Stimulated activated naive B cell treated with anti-CD40 and anti-IgM and Interleukin-4, amounts not matched to agents 10 μg/mL and 1 μg/mL and 100 μg/mL, for 72 hours (primary cell): Measurements from ENCODE around the gene CTAGE8.
"Not testable (repeated sequence)": the region's sequence is repeated elsewhere in the genome, so short reads cannot be mapped to it uniquely, and the experiment has no call there.

Experiments used
- ATAC-seq, 2 donors: fragments of 150-1000 bp; cut with Tn5 transposase; replicated peaks; 2 replicates each; pipeline ENCODE4 v1.10.0; 2021; ENCODE audit warnings: moderate library complexity in 1 of 2
- DNase-seq: peaks from one replicate; pipeline ENCODE4 v3.0.0; 2021
- H3K27ac Mint-ChIP-seq: one replicate; pipeline ENCODE4 v1.8.0; 2022; ENCODE audit warnings: mild to moderate bottlenecking, mixed read lengths
- H3K27me3 Mint-ChIP-seq, 2 donors: one replicate each; pipeline ENCODE4 v1.8.0; 2022; ENCODE audit warnings: mixed read lengths in 2 of 2
- H3K36me3 Mint-ChIP-seq, 2 donors: one replicate each; pipeline ENCODE4 v1.8.0; 2022; ENCODE audit warnings: mixed read lengths in 2 of 2, mild to moderate bottlenecking in 1 of 2
- H3K4me1 Mint-ChIP-seq, 2 donors: one replicate each; pipeline ENCODE4 v1.8.0; 2022; ENCODE audit warnings: mixed read lengths in 2 of 2, mild to moderate bottlenecking in 1 of 2
- H3K4me3 Mint-ChIP-seq, 2 donors: one replicate each; pipeline ENCODE4 v1.8.0; 2022; ENCODE audit warnings: mild to moderate bottlenecking in 2 of 2, mixed read lengths in 2 of 2, moderate library complexity in 1 of 2
- H3K9me3 Mint-ChIP-seq, 2 donors: one replicate each; pipeline ENCODE4 v1.8.0; 2022; ENCODE audit warnings: mixed read lengths in 2 of 2, mild to moderate bottlenecking in 1 of 2

CTAGE8 gene

DNA sequence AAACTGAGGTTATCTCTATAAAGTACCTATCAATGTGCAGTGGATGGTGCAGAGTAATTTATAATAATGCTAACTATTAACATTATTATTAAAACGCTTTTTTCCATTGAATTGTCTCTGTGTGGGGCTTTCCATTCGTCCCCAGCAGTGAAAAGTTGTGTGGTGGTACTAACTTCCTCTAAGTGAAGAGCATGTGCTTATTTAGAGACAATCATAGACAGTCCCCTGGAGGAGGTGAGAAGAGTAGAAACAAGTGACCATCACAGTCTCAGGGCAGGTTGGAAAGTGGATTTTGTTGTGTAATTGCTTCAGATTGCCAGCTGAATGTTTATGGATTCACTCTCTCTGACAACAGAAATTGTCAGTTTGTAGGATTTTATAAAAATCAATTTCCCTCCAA lies 38.1 kb downstream of the CTAGE8 start:
- H3K27ac Mint-ChIP-seq, H3K36me3 Mint-ChIP-seq, H3K4me3 Mint-ChIP-seq, H3K4me1 Mint-ChIP-seq, H3K27me3 Mint-ChIP-seq, H3K9me3 Mint-ChIP-seq, DNase-seq: not testable (repeated sequence)
- ATAC-seq, result peak; percentile 57 to 77

DNA sequence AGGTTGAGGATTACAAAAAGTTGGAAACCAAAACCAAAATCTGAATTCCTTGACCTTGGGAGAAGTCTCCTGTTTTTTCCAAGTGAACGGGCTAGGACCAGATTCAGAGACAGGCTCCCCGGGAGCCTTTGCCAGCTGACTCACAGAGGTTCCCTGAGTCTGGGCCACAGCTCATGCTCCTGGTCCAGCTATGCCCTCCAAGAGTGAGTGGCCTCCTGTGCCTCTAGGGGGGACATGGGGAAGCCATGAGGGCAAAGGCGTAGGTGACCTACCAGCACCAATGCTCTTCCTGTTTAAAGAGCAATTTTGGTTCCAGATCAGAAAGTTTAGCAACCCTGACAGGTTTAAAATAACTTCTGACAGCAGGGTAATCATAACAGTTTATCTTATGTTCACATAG lies 40.3 kb downstream of the CTAGE8 start:
- not testable (repeated sequence) for H3K9me3 Mint-ChIP-seq, H3K36me3 Mint-ChIP-seq, H3K27ac Mint-ChIP-seq, H3K27me3 Mint-ChIP-seq, H3K4me3 Mint-ChIP-seq, H3K4me1 Mint-ChIP-seq, DNase-seq
- peak; percentile 56 to 70 for ATAC-seq

DNA sequence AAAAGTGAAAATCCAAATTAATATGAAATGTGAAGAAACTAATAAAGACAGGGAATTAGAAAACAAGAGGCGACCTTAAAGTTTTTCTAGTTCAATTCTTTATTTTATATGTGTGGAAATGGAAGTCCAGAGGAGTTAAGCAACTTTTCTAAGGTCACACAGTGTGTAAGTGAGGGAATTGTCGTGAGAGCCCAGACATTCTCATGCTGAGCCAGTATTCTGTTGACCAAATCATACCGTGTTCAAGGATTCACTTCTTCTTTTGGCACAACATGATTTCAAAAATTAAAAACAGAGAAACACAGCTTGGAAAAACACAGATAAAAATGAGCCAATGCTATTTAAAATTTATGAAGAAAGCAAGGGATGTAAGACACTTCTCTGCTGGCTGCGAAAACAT lies 42.2 kb downstream of the CTAGE8 start:
- H3K9me3 Mint-ChIP-seq, H3K27me3 Mint-ChIP-seq, H3K36me3 Mint-ChIP-seq, ATAC-seq, DNase-seq, H3K4me3 Mint-ChIP-seq, H3K4me1 Mint-ChIP-seq, H3K27ac Mint-ChIP-seq: not testable (repeated sequence)

DNA sequence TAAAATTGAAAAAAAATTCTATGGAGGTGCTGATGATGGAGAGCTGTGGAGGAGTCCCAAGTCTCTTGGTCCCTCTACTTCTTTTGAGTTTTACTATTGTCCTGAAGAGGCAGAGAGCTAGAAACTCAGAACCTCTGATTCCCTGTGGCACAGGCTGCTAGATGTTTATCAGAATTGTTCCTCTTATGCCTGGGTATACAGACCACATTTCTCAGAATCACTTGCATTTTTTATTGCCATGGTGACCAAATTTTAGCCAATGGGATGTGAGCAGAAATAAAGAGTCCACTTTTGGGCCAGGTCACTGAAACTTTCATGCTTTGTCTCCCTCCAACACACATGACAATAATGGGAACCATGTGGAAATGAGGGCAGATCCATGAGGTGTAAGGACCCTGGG lies 45.4 kb downstream of the CTAGE8 start:
- H3K4me1 Mint-ChIP-seq, DNase-seq, H3K36me3 Mint-ChIP-seq, H3K4me3 Mint-ChIP-seq, H3K27ac Mint-ChIP-seq, H3K27me3 Mint-ChIP-seq, H3K9me3 Mint-ChIP-seq: not testable (repeated sequence)
- ATAC-seq, result peak; percentile 61 to 73

DNA sequence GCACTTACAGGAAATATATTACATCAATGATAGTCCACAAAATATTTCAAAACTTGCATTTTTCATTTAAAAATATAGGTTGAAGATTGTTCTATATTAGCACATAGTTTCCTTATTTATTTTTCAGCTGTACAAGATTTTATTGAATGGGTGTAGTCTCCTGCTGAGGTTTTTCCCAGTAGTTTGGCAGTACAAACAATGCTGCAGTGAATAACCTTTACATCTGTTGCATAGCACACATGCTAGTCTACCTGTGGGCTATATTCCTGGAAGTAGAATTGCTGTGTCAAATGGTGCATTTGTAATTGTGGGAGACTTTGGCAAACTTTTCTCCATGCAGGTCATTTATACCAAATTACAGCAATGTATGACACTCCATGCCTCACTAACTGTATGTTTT lies 48.6 kb downstream of the CTAGE8 start:
- not testable (repeated sequence) for H3K4me3 Mint-ChIP-seq, H3K36me3 Mint-ChIP-seq, H3K27me3 Mint-ChIP-seq, H3K27ac Mint-ChIP-seq, H3K4me1 Mint-ChIP-seq, H3K9me3 Mint-ChIP-seq, ATAC-seq, DNase-seq

DNA sequence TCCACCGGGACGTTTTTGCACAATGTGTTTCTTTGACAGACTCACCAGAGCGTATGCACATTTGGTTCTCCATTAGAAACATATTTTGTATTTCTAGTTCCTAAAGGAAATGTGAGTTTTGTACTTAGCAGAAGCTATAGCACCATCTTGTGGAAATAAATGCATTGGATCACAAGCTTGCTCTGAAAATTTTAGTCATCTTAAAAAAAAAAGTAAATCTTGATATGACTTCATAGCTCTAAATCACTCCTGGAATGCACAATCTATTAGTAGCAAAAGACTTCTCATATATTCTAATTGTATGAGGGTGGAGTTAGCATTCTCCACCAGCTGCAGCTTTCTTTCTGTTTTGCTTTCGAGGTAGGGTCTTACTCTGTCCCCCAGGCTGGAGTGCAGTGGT lies 49.9 kb downstream of the CTAGE8 start:
- ATAC-seq, result peak; percentile 72 to 74
- not testable (repeated sequence) for H3K4me3 Mint-ChIP-seq, H3K9me3 Mint-ChIP-seq, DNase-seq, H3K27ac Mint-ChIP-seq, H3K4me1 Mint-ChIP-seq, H3K27me3 Mint-ChIP-seq, H3K36me3 Mint-ChIP-seq

DNA sequence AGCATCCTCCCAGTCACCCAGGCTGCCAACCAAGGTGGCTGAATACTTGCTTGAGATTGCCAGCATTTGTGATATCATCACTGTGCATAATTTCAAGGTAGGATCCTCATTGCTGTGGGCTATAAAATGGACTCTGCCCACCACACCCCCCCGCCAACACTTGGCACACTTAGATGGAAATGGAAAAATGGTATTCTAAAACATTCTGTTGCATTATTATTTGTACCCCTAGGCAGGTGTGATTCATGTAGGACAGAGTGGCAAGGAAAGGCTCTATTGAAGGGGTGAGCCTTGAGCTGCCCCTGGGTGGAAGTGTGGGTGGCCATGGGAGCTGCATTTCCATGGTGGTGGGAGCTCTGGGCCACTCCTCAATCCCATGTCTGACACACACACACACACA lies 50.5 kb downstream of the CTAGE8 start:
- H3K36me3 Mint-ChIP-seq, H3K4me3 Mint-ChIP-seq, H3K27me3 Mint-ChIP-seq, H3K27ac Mint-ChIP-seq, H3K4me1 Mint-ChIP-seq, DNase-seq, H3K9me3 Mint-ChIP-seq: not testable (repeated sequence)
- peak in 1 of 2 donors; percentile 10 for ATAC-seq

DNA sequence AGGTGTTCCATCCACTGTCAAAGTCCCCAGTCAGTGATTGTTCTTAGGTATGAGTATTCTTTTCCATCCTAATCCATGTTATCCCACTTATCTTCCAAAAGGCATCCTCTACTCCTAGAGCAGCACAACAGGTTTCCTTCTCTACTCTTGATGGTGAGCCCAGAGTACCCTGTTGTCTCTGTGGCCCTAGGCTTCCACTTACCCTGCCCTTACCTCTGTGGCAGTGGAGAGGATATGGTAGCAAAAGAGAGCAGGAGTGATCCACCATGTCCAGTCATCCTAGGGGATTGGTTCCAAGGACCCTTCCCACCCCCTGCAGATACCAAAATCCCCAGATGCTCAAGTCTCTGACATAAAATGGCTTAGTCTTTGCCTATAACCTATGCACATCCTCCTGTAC lies 51.9 kb downstream of the CTAGE8 start:
- H3K27ac Mint-ChIP-seq, H3K27me3 Mint-ChIP-seq, H3K4me3 Mint-ChIP-seq, H3K36me3 Mint-ChIP-seq, H3K9me3 Mint-ChIP-seq, H3K4me1 Mint-ChIP-seq, DNase-seq, ATAC-seq: not testable (repeated sequence)
